ENCODE measurements around the gene TBCEL. TPM values are rescaled to one million over a fixed set of nuclear protein-coding genes. Genes with fewer than 3 reads are reported as not detected.
"Not testable (repeated sequence)": the region's sequence is repeated elsewhere in the genome, so short reads cannot be mapped to it uniquely, and the experiment has no call there.

The TBCEL gene
- total RNA-seq, 1 experiment from 2014 or later: 23.6 TPM

DNA sequence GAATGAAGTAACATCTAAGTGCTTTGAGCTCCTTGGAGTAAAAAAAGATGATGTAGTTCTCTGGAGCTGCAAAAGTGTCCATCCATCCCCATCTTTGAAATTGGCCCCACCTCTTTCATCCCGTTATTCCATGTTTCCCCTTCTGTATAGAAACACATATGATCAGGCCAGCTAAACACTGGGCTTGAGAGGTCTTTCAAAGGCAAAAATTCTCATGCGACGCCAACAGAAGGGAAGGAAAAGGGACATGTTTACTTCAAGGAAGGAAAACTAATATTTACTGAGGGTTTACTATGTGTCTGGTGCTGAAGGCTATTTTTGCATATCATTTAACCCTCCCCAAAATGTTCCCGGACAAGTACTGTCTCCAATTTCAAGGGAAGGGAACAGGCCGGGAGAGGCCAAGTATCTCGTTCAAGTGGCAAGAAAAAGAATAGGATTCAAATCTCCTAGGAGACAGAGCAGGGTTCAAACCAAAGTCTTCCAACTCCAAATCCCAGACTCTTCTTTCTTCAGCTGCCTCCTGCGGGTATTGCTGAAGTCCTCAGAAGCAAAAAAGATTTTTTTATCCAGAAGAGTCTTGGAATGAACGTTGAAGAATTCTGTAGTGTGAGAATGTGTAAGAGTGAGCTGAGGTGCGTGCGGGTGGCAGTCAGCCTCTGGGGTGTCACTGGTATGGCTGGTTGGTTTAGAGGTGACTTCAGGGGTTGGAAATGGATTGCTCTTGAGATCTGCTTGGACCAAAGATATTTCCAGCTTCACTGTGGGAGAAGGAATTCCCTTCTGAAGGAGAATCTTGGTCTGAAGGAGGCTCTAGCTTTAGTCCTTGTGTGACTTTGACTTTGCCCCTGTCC lies 87.2 kb downstream of the TBCEL start:
- Mint-ChIP-seq H3K36me3 (ENCODE audit: insufficient read depth, unreplicated experiment) (no peaks in the 10 kb centered on the region), H3K4me1 (ENCODE audit: low read depth, unreplicated experiment) (no peaks in the 10 kb centered on the region), H3K27ac (ENCODE audit: unreplicated experiment) (no peak overlapping the region), H3K4me3 (ENCODE audit: unreplicated experiment) (no peak overlapping the region), H3K9me3 (ENCODE audit: unreplicated experiment) (no peaks in the 10 kb centered on the region), H3K27me3 (ENCODE audit: insufficient read depth, unreplicated experiment) (peaks cover 14% of the 10 kb centered on the region)
- H3K9me3 ChIP-seq: no peaks in the 10 kb centered on the region
- H3K27me3 ChIP-seq (replicated peaks; ENCODE audit: control insufficient read depth, insufficient read depth, low read length): no peaks in the 10 kb centered on the region; the same call in 1 of the 2 replicates
- no peaks in the 10 kb centered on the region for H3K4me1 ChIP-seq
- POLR2A ChIA-PET: no interaction called here
- TF ChIP-seq, protein P1, sequence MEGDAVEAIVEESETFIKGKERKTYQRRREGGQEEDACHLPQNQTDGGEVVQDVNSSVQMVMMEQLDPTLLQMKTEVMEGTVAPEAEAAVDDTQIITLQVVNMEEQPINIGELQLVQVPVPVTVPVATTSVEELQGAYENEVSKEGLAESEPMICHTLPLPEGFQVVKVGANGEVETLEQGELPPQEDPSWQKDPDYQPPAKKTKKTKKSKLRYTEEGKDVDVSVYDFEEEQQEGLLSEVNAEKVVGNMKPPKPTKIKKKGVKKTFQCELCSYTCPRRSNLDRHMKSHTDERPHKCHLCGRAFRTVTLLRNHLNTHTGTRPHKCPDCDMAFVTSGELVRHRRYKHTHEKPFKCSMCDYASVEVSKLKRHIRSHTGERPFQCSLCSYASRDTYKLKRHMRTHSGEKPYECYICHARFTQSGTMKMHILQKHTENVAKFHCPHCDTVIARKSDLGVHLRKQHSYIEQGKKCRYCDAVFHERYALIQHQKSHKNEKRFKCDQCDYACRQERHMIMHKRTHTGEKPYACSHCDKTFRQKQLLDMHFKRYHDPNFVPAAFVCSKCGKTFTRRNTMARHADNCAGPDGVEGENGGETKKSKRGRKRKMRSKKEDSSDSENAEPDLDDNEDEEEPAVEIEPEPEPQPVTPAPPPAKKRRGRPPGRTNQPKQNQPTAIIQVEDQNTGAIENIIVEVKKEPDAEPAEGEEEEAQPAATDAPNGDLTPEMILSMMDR (IDR thresholded peaks at IDR 0.05; ENCODE audit: insufficient read depth in 1 of 2, low read depth in 1 of 2, low read length in 1 of 2, severe bottlenecking in 1 of 2, unreplicated experiment in 1 of 2): no peak
- H3K4me3 ChIP-seq (ENCODE audit: low read depth, low read length): no peak overlapping the region
- DNase-seq: no peak
- intact Hi-C loops (cut with micrococcal nuclease; ENCODE audit: unreplicated experiment): no loop called here
- BruUV-seq (replicated peaks): no TSS peak
- H3K36me3 ChIP-seq (ENCODE audit: control insufficient read depth, insufficient read depth, low read length): no peaks in the 10 kb centered on the region
- CTCF ChIA-PET: interaction anchor here (1.7 kb wide), 1 partner anchor 79 kb away, joined by 6 read pairs; no protein-coding TSS in a partner anchor

DNA sequence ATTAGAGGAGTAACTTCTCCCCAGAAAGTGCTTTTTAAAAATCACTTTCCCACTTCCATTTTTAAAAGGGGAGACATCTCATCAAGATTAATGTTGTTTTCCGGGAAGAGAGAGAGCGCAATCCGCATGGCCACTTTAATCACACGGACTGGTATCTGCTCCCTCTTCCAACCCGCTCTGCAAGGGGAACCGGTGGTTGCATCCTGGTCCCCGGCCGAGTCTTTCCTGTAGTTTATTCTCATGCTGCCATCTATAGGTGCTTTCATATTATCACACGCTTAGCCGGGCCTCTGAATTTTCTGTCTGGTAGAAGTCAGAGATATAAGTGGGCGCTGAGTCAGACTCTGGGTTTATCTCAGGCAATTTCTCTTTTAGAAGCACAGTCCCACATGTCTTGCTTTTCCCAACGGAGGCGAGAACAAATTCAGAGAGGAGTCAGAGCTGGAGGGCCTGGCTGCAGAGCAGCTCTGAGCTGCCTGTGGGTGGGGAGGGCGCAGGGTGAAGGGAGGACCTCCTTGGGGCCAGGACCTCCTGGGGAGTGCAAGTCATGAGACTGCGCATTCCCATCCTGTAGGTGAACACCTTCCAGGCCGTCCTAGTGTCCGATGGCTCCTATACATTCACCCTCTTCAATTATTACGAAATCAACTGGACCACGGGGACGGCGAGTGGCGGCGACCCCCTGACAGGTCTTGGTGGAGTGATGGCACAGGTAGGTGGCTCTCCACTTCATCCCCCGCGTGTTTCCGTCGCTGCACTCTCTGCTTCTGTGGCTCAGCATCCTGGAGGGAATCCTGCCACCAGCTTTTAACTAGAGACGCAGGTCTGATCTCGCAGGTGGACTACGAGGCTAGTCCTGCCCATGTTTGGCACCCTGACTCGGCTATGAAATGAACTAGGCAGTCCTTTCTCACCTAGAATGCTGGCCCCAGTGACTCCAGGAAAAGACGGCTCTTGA lies 88.9 kb downstream of the TBCEL start:
- H3K27ac Mint-ChIP-seq (ENCODE audit: unreplicated experiment): no peak overlapping the region
- peak; percentile 78 to 80 for DNase-seq
- CTCF ChIA-PET: interaction anchor here (1.7 kb wide), 1 partner anchor 80 kb away, joined by 6 read pairs; no protein-coding TSS in a partner anchor
- no peaks in the 10 kb centered on the region for H3K4me1 ChIP-seq
- no TSS peak for BruUV-seq (replicated peaks)
- no peaks in the 10 kb centered on the region; the same call in 1 of the 2 replicates for H3K27me3 ChIP-seq (replicated peaks; ENCODE audit: control insufficient read depth, insufficient read depth, low read length)
- no peak overlapping the region for H3K4me3 Mint-ChIP-seq (ENCODE audit: unreplicated experiment)
- H3K4me3 ChIP-seq (ENCODE audit: low read depth, low read length): no peak overlapping the region
- peaks cover 14% of the 10 kb centered on the region for H3K27me3 Mint-ChIP-seq (ENCODE audit: insufficient read depth, unreplicated experiment)
- POLR2A ChIA-PET: interaction anchor here (0.6 kb wide), 1 partner anchor 323 kb away, joined by 3 read pairs; no protein-coding TSS in a partner anchor
- no peaks in the 10 kb centered on the region for H3K4me1 Mint-ChIP-seq (ENCODE audit: low read depth, unreplicated experiment)
- no peaks in the 10 kb centered on the region for H3K36me3 ChIP-seq (ENCODE audit: control insufficient read depth, insufficient read depth, low read length)
- intact Hi-C loops (cut with micrococcal nuclease; ENCODE audit: unreplicated experiment): loop anchor here (1.0 to 2.0 kb wide), 8 partner anchors 46 to 602 kb away; partner anchors contain the start of genes GRIK4 and TBCEL
- H3K9me3 ChIP-seq: no peaks in the 10 kb centered on the region
- no peaks in the 10 kb centered on the region for H3K36me3 Mint-ChIP-seq (ENCODE audit: insufficient read depth, unreplicated experiment)
- TF ChIP-seq, protein P1 (IDR thresholded peaks at IDR 0.05; ENCODE audit: insufficient read depth in 1 of 2, low read depth in 1 of 2, low read length in 1 of 2, severe bottlenecking in 1 of 2, unreplicated experiment in 1 of 2): peak; percentile 80 to 83
- no peaks in the 10 kb centered on the region for H3K9me3 Mint-ChIP-seq (ENCODE audit: unreplicated experiment)

DNA sequence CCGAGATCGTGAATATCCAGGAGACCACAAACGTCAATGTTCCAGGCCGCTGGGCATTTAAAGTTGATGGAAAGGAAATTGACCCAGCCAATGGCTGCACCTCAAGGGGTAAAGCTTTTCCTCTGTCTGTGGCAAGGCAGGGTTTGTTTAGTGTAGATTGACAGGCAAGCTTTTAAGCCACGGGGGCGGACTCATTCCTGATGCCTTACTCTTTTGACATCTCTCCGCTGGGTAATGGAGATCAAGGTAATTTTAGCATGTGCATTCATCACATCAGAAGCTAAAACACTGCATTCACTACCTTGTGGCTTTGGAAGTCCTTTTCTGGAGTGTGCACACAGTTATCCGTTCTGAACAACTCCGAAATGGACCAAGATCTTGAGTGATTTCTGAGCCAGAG lies 89.7 kb downstream of the TBCEL start:
- TF ChIP-seq, protein P1 (IDR thresholded peaks at IDR 0.05; ENCODE audit: insufficient read depth in 1 of 2, low read depth in 1 of 2, low read length in 1 of 2, severe bottlenecking in 1 of 2, unreplicated experiment in 1 of 2): no peak
- no peaks in the 10 kb centered on the region for H3K9me3 Mint-ChIP-seq (ENCODE audit: unreplicated experiment)
- ChIA-PET CTCF (interaction anchor here (0.6 to 0.7 kb wide), 2 partner anchors 219 to 446 kb away, joined by 3 read pairs; no protein-coding TSS in a partner anchor), POLR2A (interaction anchor here (0.6 kb wide), 1 partner anchor 323 kb away, joined by 3 read pairs; no protein-coding TSS in a partner anchor)
- intact Hi-C loops (cut with micrococcal nuclease; ENCODE audit: unreplicated experiment): loop anchor here (2.0 kb wide), 5 partner anchors 47 to 603 kb away; partner anchors contain the start of genes GRIK4 and TBCEL
- no TSS peak for BruUV-seq (replicated peaks)
- H3K27me3 ChIP-seq (replicated peaks; ENCODE audit: control insufficient read depth, insufficient read depth, low read length): no peaks in the 10 kb centered on the region; the same call in 1 of the 2 replicates
- no peak overlapping the region for H3K4me3 ChIP-seq (ENCODE audit: low read depth, low read length)
- H3K36me3 ChIP-seq (ENCODE audit: control insufficient read depth, insufficient read depth, low read length): no peaks in the 10 kb centered on the region
- H3K4me1 Mint-ChIP-seq (ENCODE audit: low read depth, unreplicated experiment): no peaks in the 10 kb centered on the region
- H3K4me3 Mint-ChIP-seq (ENCODE audit: unreplicated experiment): no peak overlapping the region
- DNase-seq: no peak
- H3K4me1 ChIP-seq: no peaks in the 10 kb centered on the region
- no peaks in the 10 kb centered on the region for H3K36me3 Mint-ChIP-seq (ENCODE audit: insufficient read depth, unreplicated experiment)
- H3K9me3 ChIP-seq: no peaks in the 10 kb centered on the region
- no peak overlapping the region for H3K27ac Mint-ChIP-seq (ENCODE audit: unreplicated experiment)
- H3K27me3 Mint-ChIP-seq (ENCODE audit: insufficient read depth, unreplicated experiment): peaks cover 14% of the 10 kb centered on the region

DNA sequence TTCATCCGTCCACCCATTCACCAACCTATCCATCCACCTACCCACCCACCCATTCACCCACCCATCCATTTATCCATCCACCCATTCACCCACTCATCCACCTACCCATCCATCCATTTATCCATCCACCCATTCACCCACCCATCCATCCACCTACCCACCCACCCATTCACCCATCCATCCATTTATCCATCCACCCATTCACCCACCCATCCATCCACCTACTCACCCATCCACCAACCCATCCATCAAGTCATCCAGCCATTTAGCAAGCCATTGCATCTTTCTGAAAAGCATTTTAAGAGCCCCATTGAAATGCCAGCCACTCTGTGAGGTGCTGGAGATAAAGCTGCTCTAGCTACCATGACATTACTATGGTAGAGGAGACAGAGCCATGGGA lies 91.1 kb downstream of the TBCEL start:
- H3K4me1 Mint-ChIP-seq (ENCODE audit: low read depth, unreplicated experiment); H3K9me3 ChIP-seq; H3K4me3 ChIP-seq (ENCODE audit: low read depth, low read length); CTCF ChIA-PET; H3K9me3 Mint-ChIP-seq (ENCODE audit: unreplicated experiment); H3K27ac Mint-ChIP-seq (ENCODE audit: unreplicated experiment); H3K27me3 ChIP-seq (replicated peaks; ENCODE audit: control insufficient read depth, insufficient read depth, low read length); H3K36me3 ChIP-seq (ENCODE audit: control insufficient read depth, insufficient read depth, low read length); DNase-seq; H3K4me3 Mint-ChIP-seq (ENCODE audit: unreplicated experiment); BruUV-seq (replicated peaks); H3K36me3 Mint-ChIP-seq (ENCODE audit: insufficient read depth, unreplicated experiment); H3K4me1 ChIP-seq; intact Hi-C loops (cut with micrococcal nuclease; ENCODE audit: unreplicated experiment); POLR2A ChIA-PET: not testable (repeated sequence)
- peaks cover 15% of the 10 kb centered on the region for H3K27me3 Mint-ChIP-seq (ENCODE audit: insufficient read depth, unreplicated experiment)

Data from Caco-2 (cell line).